ENCODE data around the gene NCKAP5. TPM values are rescaled to one million over a fixed set of nuclear protein-coding genes. Genes with fewer than 3 reads are reported as not detected.

The NCKAP5 gene
- total RNA-seq, 2 donors from 2014 or later, result 0.78 to 2.6 TPM

- DNase-seq (no peak), ATAC-seq (no peak)
- no peak for TF ChIP-seq CTCF (IDR thresholded peaks at IDR 0.05)
- no peak for TF ChIP-seq POLR2A (IDR thresholded peaks at IDR 0.05)
- Histone ChIP-seq H3K27ac (no peak overlapping the region), H3K4me1 (no peaks in the 10 kb centered on the region), H3K9me3 (no peaks in the 10 kb centered on the region), H3K27me3 (no peaks in the 10 kb centered on the region), H3K4me3 (no peak overlapping the region), H3K36me3 (replicated peaks in 1 of 2; ENCODE audit: insufficient read depth in 1 of 2, low read depth in 2 of 2) (no peaks in the 10 kb centered on the region)
- intact Hi-C loops (cut with DNase I), result no loop called here
- WGBS, 2 donors, result 54 to 66% methylated on average over 1 of the region's 1 CpG
Measured at GRCh38 chr2:132754392-132754791, 813.9 kb downstream of the NCKAP5 start.

GRCh38 chr2:132752421-132753206 lies 815.6 kb downstream of the NCKAP5 start:
- Histone ChIP-seq H3K4me1 (no peaks in the 10 kb centered on the region), H3K36me3 (replicated peaks in 1 of 2; ENCODE audit: insufficient read depth in 1 of 2, low read depth in 2 of 2) (no peaks in the 10 kb centered on the region), H3K27ac (no peak overlapping the region), H3K27me3 (no peaks in the 10 kb centered on the region), H3K4me3 (no peak overlapping the region), H3K9me3 (no peaks in the 10 kb centered on the region)
- DNase-seq (no peak), ATAC-seq (no peak)
- WGBS, 2 donors, result 90% methylated on average over 5 of the region's 5 CpGs
- intact Hi-C loops (cut with DNase I), result no loop called here
- TF ChIP-seq POLR2A (IDR thresholded peaks at IDR 0.05) (no peak), CTCF (IDR thresholded peaks at IDR 0.05) (no peak)

GRCh38 chr2:132751836-132752235 lies 816.4 kb downstream of the NCKAP5 start:
- Histone ChIP-seq H3K4me1 (no peaks in the 10 kb centered on the region), H3K4me3 (no peak overlapping the region), H3K36me3 (replicated peaks in 1 of 2; ENCODE audit: insufficient read depth in 1 of 2, low read depth in 2 of 2) (no peaks in the 10 kb centered on the region), H3K9me3 (no peaks in the 10 kb centered on the region), H3K27ac (no peak overlapping the region), H3K27me3 (no peaks in the 10 kb centered on the region)
- intact Hi-C loops (cut with DNase I), result no loop called here
- DNase-seq, result no peak
- no peak for TF ChIP-seq POLR2A (IDR thresholded peaks at IDR 0.05)
- no peak for TF ChIP-seq CTCF (IDR thresholded peaks at IDR 0.05)
- ATAC-seq, result no peak

GRCh38 chr2:132750606-132751005 lies 817.7 kb downstream of the NCKAP5 start:
- no peaks in the 10 kb centered on the region for H3K9me3 ChIP-seq
- no peaks in the 10 kb centered on the region for H3K27me3 ChIP-seq
- no peak overlapping the region for H3K4me3 ChIP-seq
- ATAC-seq (no peak), DNase-seq (no peak)
- TF ChIP-seq POLR2A (IDR thresholded peaks at IDR 0.05) (no peak), CTCF (IDR thresholded peaks at IDR 0.05) (no peak)
- H3K36me3 ChIP-seq (replicated peaks in 1 of 2; ENCODE audit: insufficient read depth in 1 of 2, low read depth in 2 of 2), result no peaks in the 10 kb centered on the region
- H3K4me1 ChIP-seq, result no peaks in the 10 kb centered on the region
- no peak overlapping the region for H3K27ac ChIP-seq
- intact Hi-C loops (cut with DNase I), result no loop called here

- DNase-seq (no peak), ATAC-seq (no peak)
- WGBS, 2 donors, result 58 to 70% methylated on average over 2 of the region's 2 CpGs
- Histone ChIP-seq H3K4me3 (no peak overlapping the region), H3K36me3 (replicated peaks in 1 of 2; ENCODE audit: insufficient read depth in 1 of 2, low read depth in 2 of 2) (no peaks in the 10 kb centered on the region), H3K27me3 (no peaks in the 10 kb centered on the region), H3K9me3 (no peaks in the 10 kb centered on the region), H3K27ac (no peak overlapping the region), H3K4me1 (no peaks in the 10 kb centered on the region)
- TF ChIP-seq CTCF (IDR thresholded peaks at IDR 0.05) (no peak), POLR2A (IDR thresholded peaks at IDR 0.05) (no peak)
- intact Hi-C loops (cut with DNase I), result no loop called here
Measured at GRCh38 chr2:132747046-132747445, 821.2 kb downstream of the NCKAP5 start.
